ENCODE data around the gene DLK2.
"Not testable (repeated sequence)": the region's sequence is repeated elsewhere in the genome, so short reads cannot be mapped to it uniquely, and the experiment has no call there.

DLK2 gene

GRCh38 chr6:43421831-43422230, 33.5 kb downstream of the DLK2 start:
- H3K9me3 ChIP-seq (ENCODE audit: low read length) = peaks cover 2% of the 10 kb centered on the region
- no peak overlapping the region for H2AFZ ChIP-seq (ENCODE audit: low read depth, low read length)
- no peaks in the 10 kb centered on the region for H3K4me1 ChIP-seq (ENCODE audit: insufficient read depth, low read length)
- peaks cover 9% of the 10 kb centered on the region for H3K27me3 ChIP-seq (ENCODE audit: insufficient read depth, low read length)
- H3K4me3 ChIP-seq (ENCODE audit: low read length) = no peak overlapping the region
- no peaks in the 10 kb centered on the region for H3K36me3 ChIP-seq (ENCODE audit: insufficient read depth, low read length)

- Histone ChIP-seq H3K4me1 (ENCODE audit: insufficient read depth, low read length) (no peaks in the 10 kb centered on the region), H3K4me3 (ENCODE audit: low read length) (no peak overlapping the region), H3K27me3 (ENCODE audit: insufficient read depth, low read length) (peaks cover 9% of the 10 kb centered on the region), H2AFZ (ENCODE audit: low read depth, low read length) (no peak overlapping the region), H3K9me3 (ENCODE audit: low read length) (peaks cover 2% of the 10 kb centered on the region), H3K36me3 (ENCODE audit: insufficient read depth, low read length) (no peaks in the 10 kb centered on the region)
Measured at GRCh38 chr6:43420012-43420709, 35.2 kb downstream of the DLK2 start.

DNA sequence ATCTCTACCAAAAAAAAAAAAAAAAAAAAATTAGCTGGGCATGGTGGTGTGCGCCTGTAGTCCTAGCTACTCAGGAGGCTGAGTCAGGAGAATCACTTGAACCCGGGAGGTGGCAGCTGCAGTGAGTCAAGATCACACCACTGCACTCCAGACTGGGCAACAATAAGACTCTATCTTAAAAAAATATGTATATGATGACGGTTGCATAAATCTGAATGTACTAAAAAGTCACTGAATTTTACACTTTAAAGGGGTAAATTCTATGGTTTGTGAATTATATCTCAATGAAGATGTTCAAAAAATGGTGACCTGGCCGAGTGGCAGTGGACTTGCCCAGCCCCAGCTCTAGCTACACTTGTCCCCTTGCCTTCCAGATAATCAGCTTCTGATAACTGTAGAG, 38.4 kb downstream of the DLK2 start:
- H3K4me1 ChIP-seq (ENCODE audit: insufficient read depth, low read length) = no peaks in the 10 kb centered on the region
- H3K4me3 ChIP-seq (ENCODE audit: low read length) = no peak overlapping the region
- no peaks in the 10 kb centered on the region for H3K36me3 ChIP-seq (ENCODE audit: insufficient read depth, low read length)
- H3K9me3 ChIP-seq (ENCODE audit: low read length) = peaks cover 2% of the 10 kb centered on the region
- H2AFZ ChIP-seq (ENCODE audit: low read depth, low read length) = no peak overlapping the region
- peaks cover 13% of the 10 kb centered on the region for H3K27me3 ChIP-seq (ENCODE audit: insufficient read depth, low read length)

DNA sequence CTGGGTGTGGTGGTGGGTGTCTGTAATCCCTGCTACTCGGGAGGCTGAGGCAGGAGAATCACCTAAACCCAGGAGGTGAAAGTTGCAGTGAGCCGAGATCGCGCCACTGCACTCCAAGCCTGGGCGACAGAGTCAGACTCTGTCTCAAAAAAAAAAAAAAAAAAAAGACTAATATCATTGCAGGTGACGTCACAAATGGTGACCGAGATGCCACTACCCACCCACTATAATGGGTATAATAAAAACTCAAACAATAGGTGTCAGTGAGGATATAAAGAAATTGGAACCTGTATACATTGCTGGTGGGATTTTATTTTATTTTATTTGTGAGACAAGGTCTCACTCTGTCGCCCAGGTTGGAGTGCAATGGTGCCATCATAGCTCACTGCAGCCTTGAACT, 40.1 kb downstream of the DLK2 start:
- not testable (repeated sequence) for H3K36me3 ChIP-seq (ENCODE audit: insufficient read depth, low read length); H3K4me1 ChIP-seq (ENCODE audit: insufficient read depth, low read length); H2AFZ ChIP-seq (ENCODE audit: low read depth, low read length); H3K4me3 ChIP-seq (ENCODE audit: low read length); H3K9me3 ChIP-seq (ENCODE audit: low read length)
- peaks cover 13% of the 10 kb centered on the region for H3K27me3 ChIP-seq (ENCODE audit: insufficient read depth, low read length)

- Histone ChIP-seq H2AFZ (ENCODE audit: low read depth, low read length) (no peak overlapping the region), H3K4me3 (ENCODE audit: low read length) (no peak overlapping the region), H3K4me1 (ENCODE audit: insufficient read depth, low read length) (no peaks in the 10 kb centered on the region), H3K36me3 (ENCODE audit: insufficient read depth, low read length) (no peaks in the 10 kb centered on the region), H3K9me3 (ENCODE audit: low read length) (peaks cover 2% of the 10 kb centered on the region), H3K27me3 (ENCODE audit: insufficient read depth, low read length) (peaks cover 10% of the 10 kb centered on the region)
Measured at GRCh38 chr6:43413002-43413401, 42.3 kb downstream of the DLK2 start.

DNA sequence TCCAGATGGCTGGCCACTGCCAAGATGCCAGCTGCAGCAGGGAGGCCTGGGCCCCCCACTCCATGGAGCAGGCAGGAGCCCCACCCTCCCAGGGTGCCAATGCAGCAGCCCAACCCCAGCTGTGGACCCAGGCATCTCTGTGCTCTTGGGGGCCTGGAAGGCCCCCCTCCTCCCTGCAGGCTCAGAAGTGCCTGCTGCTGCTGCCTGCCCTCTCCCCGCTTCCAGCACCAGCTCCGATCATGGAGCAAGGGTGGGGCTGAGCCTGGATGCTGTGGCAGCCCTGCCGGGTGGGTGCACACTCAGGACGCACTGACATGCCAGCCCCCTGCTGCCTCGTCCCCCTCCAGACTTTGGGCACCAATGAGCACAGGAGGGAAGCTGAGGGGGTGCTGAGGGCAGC, 42.8 kb downstream of the DLK2 start:
- Histone ChIP-seq H2AFZ (ENCODE audit: low read depth, low read length) (no peak overlapping the region), H3K27me3 (ENCODE audit: insufficient read depth, low read length) (peaks cover 9% of the 10 kb centered on the region), H3K4me1 (ENCODE audit: insufficient read depth, low read length) (no peaks in the 10 kb centered on the region), H3K9me3 (ENCODE audit: low read length) (peaks cover 2% of the 10 kb centered on the region), H3K4me3 (ENCODE audit: low read length) (no peak overlapping the region), H3K36me3 (ENCODE audit: insufficient read depth, low read length) (no peaks in the 10 kb centered on the region)

GRCh38 chr6:43410776-43411175, 44.6 kb downstream of the DLK2 start:
- H3K4me1 ChIP-seq (ENCODE audit: insufficient read depth, low read length); H3K36me3 ChIP-seq (ENCODE audit: insufficient read depth, low read length); H3K4me3 ChIP-seq (ENCODE audit: low read length); H3K9me3 ChIP-seq (ENCODE audit: low read length); H3K27me3 ChIP-seq (ENCODE audit: insufficient read depth, low read length); H2AFZ ChIP-seq (ENCODE audit: low read depth, low read length): not testable (repeated sequence)

GRCh38 chr6:43408259-43408658, 47.1 kb downstream of the DLK2 start:
- Histone ChIP-seq H3K4me3 (ENCODE audit: low read length) (no peak overlapping the region), H3K36me3 (ENCODE audit: insufficient read depth, low read length) (no peaks in the 10 kb centered on the region), H2AFZ (ENCODE audit: low read depth, low read length) (no peak overlapping the region), H3K27me3 (ENCODE audit: insufficient read depth, low read length) (peaks cover 12% of the 10 kb centered on the region), H3K9me3 (ENCODE audit: low read length) (no peaks in the 10 kb centered on the region), H3K4me1 (ENCODE audit: insufficient read depth, low read length) (no peaks in the 10 kb centered on the region)

GRCh38 chr6:43407296-43407695, 48.1 kb downstream of the DLK2 start:
- no peaks in the 10 kb centered on the region for H3K36me3 ChIP-seq (ENCODE audit: insufficient read depth, low read length)
- H3K4me1 ChIP-seq (ENCODE audit: insufficient read depth, low read length) = no peaks in the 10 kb centered on the region
- no peak overlapping the region for H3K4me3 ChIP-seq (ENCODE audit: low read length)
- H2AFZ ChIP-seq (ENCODE audit: low read depth, low read length) = no peak overlapping the region
- peaks cover 8% of the 10 kb centered on the region for H3K27me3 ChIP-seq (ENCODE audit: insufficient read depth, low read length)
- H3K9me3 ChIP-seq (ENCODE audit: low read length) = no peaks in the 10 kb centered on the region

DNA sequence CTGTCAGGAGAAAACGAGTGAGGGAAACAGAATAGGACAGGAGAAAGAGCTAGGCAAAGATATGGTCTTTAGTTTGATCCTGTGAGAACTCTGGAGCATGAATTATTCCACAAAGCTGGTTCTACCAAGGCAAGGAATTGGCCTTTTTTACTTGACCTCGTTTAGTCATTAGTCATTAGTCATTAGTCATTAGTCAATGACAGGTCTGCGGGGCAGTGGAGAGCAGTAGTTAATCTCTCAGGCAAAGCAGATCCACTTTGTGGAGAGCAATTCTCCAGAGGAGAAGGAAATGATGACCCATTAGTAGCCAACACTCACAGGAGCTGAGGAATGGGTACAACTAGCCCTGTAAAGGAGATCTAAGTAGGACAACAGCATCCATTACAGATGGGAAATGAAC, 50.0 kb downstream of the DLK2 start:
- H3K4me1 ChIP-seq (ENCODE audit: insufficient read depth, low read length) = no peaks in the 10 kb centered on the region
- H3K27me3 ChIP-seq (ENCODE audit: insufficient read depth, low read length) = peaks cover 10% of the 10 kb centered on the region

GRCh38 chr6:43402820-43403219, 52.5 kb downstream of the DLK2 start:
- peaks cover 10% of the 10 kb centered on the region for H3K27me3 ChIP-seq (ENCODE audit: insufficient read depth, low read length)
- no peak overlapping the region for H2AFZ ChIP-seq (ENCODE audit: low read depth, low read length)
- no peaks in the 10 kb centered on the region for H3K9me3 ChIP-seq (ENCODE audit: low read length)
- H3K36me3 ChIP-seq (ENCODE audit: insufficient read depth, low read length) = no peaks in the 10 kb centered on the region
- H3K4me1 ChIP-seq (ENCODE audit: insufficient read depth, low read length) = no peaks in the 10 kb centered on the region
- H3K4me3 ChIP-seq (ENCODE audit: low read length) = no peak overlapping the region

More for the DNA sequence above, 50.0 kb downstream of the DLK2 start:
- Histone ChIP-seq H2AFZ (ENCODE audit: low read depth, low read length) (no peak overlapping the region), H3K36me3 (ENCODE audit: insufficient read depth, low read length) (no peaks in the 10 kb centered on the region), H3K4me3 (ENCODE audit: low read length) (no peak overlapping the region), H3K9me3 (ENCODE audit: low read length) (no peaks in the 10 kb centered on the region)

GRCh38 chr6:43401730-43402129, 53.6 kb downstream of the DLK2 start:
- Histone ChIP-seq H3K4me3 (ENCODE audit: low read length) (no peak overlapping the region), H2AFZ (ENCODE audit: low read depth, low read length) (no peak overlapping the region), H3K4me1 (ENCODE audit: insufficient read depth, low read length) (no peaks in the 10 kb centered on the region), H3K9me3 (ENCODE audit: low read length) (no peaks in the 10 kb centered on the region), H3K27me3 (ENCODE audit: insufficient read depth, low read length) (peaks cover 10% of the 10 kb centered on the region), H3K36me3 (ENCODE audit: insufficient read depth, low read length) (no peaks in the 10 kb centered on the region)
